ENCODE results near the gene IGSF9B. TPM values are rescaled to one million over a fixed set of nuclear protein-coding genes. Genes with fewer than 3 reads are reported as not detected.

The IGSF9B gene
- total RNA-seq, 1 donor from 2014 or later = 73.6 TPM

DNA sequence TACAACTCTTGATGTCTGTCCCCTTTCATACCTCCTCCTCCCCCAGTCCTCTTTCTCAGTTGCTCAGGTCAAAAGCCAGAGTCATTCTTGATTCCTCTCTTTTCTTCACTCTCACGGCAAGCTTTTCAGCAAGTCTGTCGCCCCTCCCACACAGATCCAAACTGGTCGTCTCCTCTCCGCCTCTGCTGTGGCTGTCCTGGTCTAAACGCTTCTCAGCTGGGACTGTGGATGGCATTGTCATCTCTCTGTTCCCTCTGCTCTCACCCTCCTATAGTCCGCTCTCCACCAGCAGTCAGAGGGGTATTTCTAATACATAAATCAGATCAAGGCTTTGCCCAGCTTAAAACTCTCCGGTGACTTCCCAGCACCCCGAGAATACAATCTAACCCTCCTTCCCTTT is 64.6 kb downstream of the IGSF9B start:
- DNase-seq (ENCODE audit: low spot score) = no peak
- H3K9me3 Mint-ChIP-seq = no peaks in the 10 kb centered on the region
- intact Hi-C loops (cut with micrococcal nuclease) = no loop called here

DNA sequence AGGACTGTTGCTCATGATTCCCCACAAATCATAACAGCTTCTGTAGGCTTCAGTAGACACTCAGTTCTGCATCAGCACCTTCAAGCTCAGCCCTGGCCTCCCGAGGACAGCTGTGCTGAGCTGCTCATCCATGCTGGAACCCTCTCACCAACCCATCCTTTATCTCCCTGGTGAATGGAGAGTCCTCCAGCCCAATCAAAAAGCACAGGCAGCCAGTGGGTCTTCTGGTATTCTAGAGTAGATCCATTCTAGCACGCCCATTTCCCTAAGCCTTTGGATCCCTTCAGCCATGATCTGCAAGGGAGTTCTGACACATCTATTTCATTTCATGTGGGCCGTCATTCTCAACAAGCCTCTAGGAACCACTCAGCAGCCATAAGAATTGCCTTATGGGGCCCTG is 66.9 kb downstream of the IGSF9B start:
- H3K4me1 Mint-ChIP-seq (ENCODE audit: low read depth) = no peaks in the 10 kb centered on the region
- intact Hi-C loops (cut with micrococcal nuclease) = no loop called here
- no peak overlapping the region for H3K27ac Mint-ChIP-seq
- H3K9me3 Mint-ChIP-seq = no peaks in the 10 kb centered on the region
- H3K36me3 Mint-ChIP-seq (ENCODE audit: low read depth) = no peaks in the 10 kb centered on the region
- peaks cover 5% of the 10 kb centered on the region for H3K27me3 Mint-ChIP-seq (ENCODE audit: insufficient read depth)
- H3K4me3 Mint-ChIP-seq = no peak overlapping the region
- no peak for DNase-seq (ENCODE audit: low spot score)

More for the DNA sequence above, 64.6 kb downstream of the IGSF9B start:
- Mint-ChIP-seq H3K36me3 (ENCODE audit: low read depth) (no peaks in the 10 kb centered on the region), H3K4me1 (ENCODE audit: low read depth) (no peaks in the 10 kb centered on the region), H3K4me3 (no peak overlapping the region), H3K27ac (no peak overlapping the region), H3K27me3 (ENCODE audit: insufficient read depth) (peaks cover 3% of the 10 kb centered on the region)

DNA sequence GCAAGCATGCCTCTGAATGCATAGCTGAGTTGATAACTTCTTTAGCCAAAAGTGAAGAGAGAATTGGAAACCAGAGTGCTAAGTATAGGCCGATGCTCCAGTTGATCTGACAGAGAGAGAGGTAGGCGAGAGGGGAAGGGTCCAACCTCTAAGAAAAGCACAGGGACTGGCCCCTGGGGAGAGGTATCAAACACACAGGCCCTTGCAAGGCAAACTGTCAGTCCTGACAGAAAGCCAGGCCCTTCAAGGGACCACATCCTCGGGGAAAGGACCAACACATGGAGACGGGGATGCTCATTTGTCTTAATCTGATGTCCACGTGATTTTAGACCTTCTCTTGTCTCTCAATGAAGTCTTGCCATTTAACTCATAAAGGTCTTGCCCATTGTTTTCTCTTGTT is 67.6 kb downstream of the IGSF9B start:
- Mint-ChIP-seq H3K27me3 (ENCODE audit: insufficient read depth) (peaks cover 5% of the 10 kb centered on the region), H3K27ac (no peak overlapping the region), H3K4me3 (no peak overlapping the region), H3K36me3 (ENCODE audit: low read depth) (no peaks in the 10 kb centered on the region), H3K9me3 (no peaks in the 10 kb centered on the region), H3K4me1 (ENCODE audit: low read depth) (no peaks in the 10 kb centered on the region)
- DNase-seq (ENCODE audit: low spot score) = no peak
- intact Hi-C loops (cut with micrococcal nuclease) = no loop called here

DNA sequence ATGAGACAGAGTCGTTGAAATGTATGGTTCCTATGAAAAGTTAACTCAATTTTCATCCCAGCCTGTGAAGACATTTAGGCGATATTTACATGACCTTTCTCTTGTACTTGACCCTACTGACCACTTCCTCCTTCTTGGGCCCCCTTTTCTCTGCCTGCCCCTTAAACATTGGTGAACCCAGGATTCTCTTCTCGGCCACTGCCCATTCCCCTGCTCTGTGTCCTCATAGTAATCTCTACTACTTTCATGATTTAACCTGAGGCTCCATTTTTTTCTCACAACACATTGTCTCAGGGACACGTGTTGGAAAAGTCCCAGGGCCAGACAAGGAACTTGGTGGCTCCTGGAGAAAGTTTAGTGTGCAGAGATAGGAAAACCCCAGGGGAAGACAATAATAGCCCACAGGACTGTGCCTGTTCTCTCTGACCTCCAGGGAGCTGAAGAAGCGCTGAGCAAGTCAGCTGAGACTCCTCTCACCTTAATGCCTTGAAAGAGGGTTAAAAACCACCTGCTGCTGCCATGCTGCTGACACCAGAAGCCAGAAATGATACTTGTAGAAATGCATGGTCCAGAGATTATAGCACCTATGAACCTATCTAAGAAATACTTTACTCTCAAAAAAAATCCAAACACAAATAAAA is 69.0 kb downstream of the IGSF9B start:
- Mint-ChIP-seq H3K4me1 (ENCODE audit: low read depth) (no peaks in the 10 kb centered on the region), H3K36me3 (ENCODE audit: low read depth) (no peaks in the 10 kb centered on the region), H3K4me3 (no peak overlapping the region), H3K27ac (no peak overlapping the region), H3K9me3 (no peaks in the 10 kb centered on the region), H3K27me3 (ENCODE audit: insufficient read depth) (peaks cover 5% of the 10 kb centered on the region)
- intact Hi-C loops (cut with micrococcal nuclease) = no loop called here
- no peak for DNase-seq (ENCODE audit: low spot score)

DNA sequence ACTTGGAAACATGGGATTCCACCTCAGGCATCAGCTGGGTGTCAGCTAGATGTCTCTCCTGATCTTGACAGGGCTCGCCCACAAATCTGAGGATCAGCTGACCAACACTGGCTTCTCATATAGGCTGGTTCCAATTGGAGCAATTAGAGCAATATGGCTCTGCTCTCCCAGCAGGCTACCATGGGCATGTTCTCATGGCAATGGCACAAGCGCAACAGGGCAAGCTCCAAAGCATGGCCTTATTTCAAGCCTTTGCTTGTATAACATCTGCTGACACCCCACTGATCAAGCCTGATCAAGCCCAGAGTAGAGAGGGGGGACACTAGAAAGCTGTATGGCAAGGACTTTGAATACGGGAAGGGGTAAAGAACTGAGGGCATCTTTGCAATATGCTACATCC is 70.7 kb downstream of the IGSF9B start:
- Mint-ChIP-seq H3K4me3 (no peak overlapping the region), H3K27ac (no peak overlapping the region), H3K27me3 (ENCODE audit: insufficient read depth) (peaks cover 5% of the 10 kb centered on the region), H3K4me1 (ENCODE audit: low read depth) (no peaks in the 10 kb centered on the region), H3K9me3 (peaks cover 7% of the 10 kb centered on the region), H3K36me3 (ENCODE audit: low read depth) (no peaks in the 10 kb centered on the region)
- intact Hi-C loops (cut with micrococcal nuclease) = no loop called here
- no peak for DNase-seq (ENCODE audit: low spot score)

DNA sequence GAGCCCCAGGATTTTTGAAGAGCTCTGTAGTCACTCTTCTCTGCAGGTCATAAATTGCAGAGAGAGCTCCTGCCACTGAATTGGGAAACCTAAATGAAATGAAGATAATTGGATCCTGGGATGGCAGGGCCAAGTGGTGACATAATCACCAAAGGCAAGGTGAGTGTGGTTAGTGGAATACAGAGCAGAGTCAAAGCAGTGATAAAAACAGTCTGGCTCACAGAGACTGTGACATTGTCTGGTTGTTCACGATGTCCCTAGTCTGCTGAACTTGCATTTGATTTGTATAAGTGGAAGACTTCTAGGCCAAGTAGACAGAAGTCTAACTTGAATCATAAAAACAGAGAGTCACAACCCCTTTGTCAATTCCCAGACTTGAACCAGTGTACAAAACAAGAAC is 84.6 kb downstream of the IGSF9B start:
- Mint-ChIP-seq H3K9me3 (no peaks in the 10 kb centered on the region), H3K36me3 (ENCODE audit: low read depth) (no peaks in the 10 kb centered on the region), H3K4me3 (no peak overlapping the region), H3K27me3 (ENCODE audit: insufficient read depth) (peaks cover 24% of the 10 kb centered on the region), H3K4me1 (ENCODE audit: low read depth) (no peaks in the 10 kb centered on the region), H3K27ac (no peak overlapping the region)
- no peak for DNase-seq (ENCODE audit: low spot score)
- intact Hi-C loops (cut with micrococcal nuclease) = no loop called here

DNA sequence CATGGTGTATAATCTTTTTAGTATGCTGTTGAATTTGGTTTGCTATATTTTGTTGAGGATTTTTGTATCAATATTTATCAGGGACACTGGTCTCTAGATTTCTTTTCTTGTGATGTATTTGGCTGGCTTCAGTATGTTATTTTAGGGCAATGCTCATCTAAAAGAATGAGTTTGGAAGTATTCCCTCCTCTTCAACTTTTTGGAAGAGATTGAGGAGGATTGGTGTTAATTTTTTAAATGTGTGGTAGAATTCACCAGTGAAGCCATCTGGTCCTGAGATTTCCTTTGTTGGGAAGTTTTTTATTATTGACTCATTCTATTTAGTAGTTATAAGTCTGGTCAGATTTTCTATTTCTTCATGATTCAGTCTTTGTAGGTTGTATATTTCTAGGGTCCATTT is 89.3 kb downstream of the IGSF9B start:
- Mint-ChIP-seq H3K4me1 (ENCODE audit: low read depth) (no peaks in the 10 kb centered on the region), H3K36me3 (ENCODE audit: low read depth) (no peaks in the 10 kb centered on the region), H3K4me3 (no peak overlapping the region), H3K27me3 (ENCODE audit: insufficient read depth) (peaks cover 16% of the 10 kb centered on the region), H3K9me3 (no peaks in the 10 kb centered on the region), H3K27ac (no peak overlapping the region)
- intact Hi-C loops (cut with micrococcal nuclease) = no loop called here
- no peak for DNase-seq (ENCODE audit: low spot score)

DNA sequence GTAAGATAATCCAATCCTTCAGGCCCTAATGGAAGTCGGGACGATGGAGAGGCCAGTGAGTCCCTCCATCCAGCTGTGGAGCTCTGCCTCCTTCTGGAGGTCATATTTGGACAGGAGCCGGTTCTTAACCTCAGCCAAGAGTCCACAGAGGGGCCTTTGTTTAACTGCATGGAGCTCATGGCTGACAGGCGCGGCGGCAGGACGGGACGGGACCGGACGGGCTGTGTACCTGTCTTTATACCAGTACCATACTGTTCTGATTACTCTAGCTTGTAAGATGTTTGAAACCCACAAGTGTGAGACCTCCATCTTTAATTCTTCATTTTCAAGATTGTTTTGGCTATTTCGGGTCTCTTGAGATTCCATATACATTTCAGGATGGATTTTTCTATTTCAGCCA is 91.3 kb downstream of the IGSF9B start:
- DNase-seq (ENCODE audit: low spot score) = no peak
- Mint-ChIP-seq H3K27ac (no peak overlapping the region), H3K4me1 (ENCODE audit: low read depth) (no peaks in the 10 kb centered on the region), H3K27me3 (ENCODE audit: insufficient read depth) (peaks cover 16% of the 10 kb centered on the region), H3K36me3 (ENCODE audit: low read depth) (no peaks in the 10 kb centered on the region), H3K4me3 (no peak overlapping the region), H3K9me3 (no peaks in the 10 kb centered on the region)
- intact Hi-C loops (cut with micrococcal nuclease) = no loop called here

DNA sequence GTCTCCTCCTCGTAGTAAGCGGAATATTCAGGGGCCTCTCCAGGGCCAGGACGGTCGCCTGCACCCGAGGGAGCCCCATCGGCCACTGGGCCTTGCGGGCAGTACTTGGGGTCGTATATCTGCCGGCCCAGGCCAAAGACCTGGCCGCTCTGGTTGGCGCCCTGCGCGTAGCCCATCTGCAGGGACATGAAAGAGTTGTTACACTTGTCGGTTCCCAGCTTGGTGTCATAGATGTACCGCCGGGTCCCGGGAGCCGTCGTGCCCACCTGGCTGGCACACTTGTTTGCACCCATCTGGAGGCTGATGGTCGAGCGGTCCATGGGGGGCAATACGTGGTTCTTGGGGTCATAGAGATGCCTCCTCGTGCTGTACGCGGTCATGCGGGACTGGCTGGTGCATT is 92.0 kb downstream of the IGSF9B start:
- no peak for DNase-seq (ENCODE audit: low spot score)
- Mint-ChIP-seq H3K27ac (no peak overlapping the region), H3K9me3 (no peaks in the 10 kb centered on the region), H3K36me3 (ENCODE audit: low read depth) (no peaks in the 10 kb centered on the region), H3K4me3 (no peak overlapping the region), H3K27me3 (ENCODE audit: insufficient read depth) (peaks cover 20% of the 10 kb centered on the region), H3K4me1 (ENCODE audit: low read depth) (no peaks in the 10 kb centered on the region)
- intact Hi-C loops (cut with micrococcal nuclease) = no loop called here

DNA sequence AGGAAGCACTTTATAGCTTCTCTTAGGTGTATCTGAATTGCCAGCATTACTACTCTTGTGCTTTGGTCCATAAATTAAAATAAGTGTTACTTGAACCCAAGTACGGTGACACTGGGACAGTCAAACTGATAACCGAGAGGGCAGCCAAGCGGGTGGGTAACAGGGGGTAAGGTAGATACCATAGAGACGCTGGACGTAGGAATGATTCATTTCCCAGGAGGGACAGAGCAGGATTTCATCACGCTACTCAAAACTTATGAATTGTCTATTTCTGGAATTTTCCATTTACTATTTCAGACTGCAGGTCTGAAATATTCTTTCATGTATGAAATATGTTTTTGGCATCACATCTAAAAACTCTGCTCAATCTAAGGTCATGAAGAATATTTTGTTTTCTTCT is 96.6 kb downstream of the IGSF9B start:
- no peak overlapping the region for H3K4me3 Mint-ChIP-seq
- H3K36me3 Mint-ChIP-seq (ENCODE audit: low read depth) = no peaks in the 10 kb centered on the region
- no peak for DNase-seq (ENCODE audit: low spot score)
- intact Hi-C loops (cut with micrococcal nuclease) = no loop called here
- peaks cover 25% of the 10 kb centered on the region for H3K27me3 Mint-ChIP-seq (ENCODE audit: insufficient read depth)
- no peak overlapping the region for H3K27ac Mint-ChIP-seq
- H3K4me1 Mint-ChIP-seq (ENCODE audit: low read depth) = no peaks in the 10 kb centered on the region
- H3K9me3 Mint-ChIP-seq = no peaks in the 10 kb centered on the region

Other genes starting within 250 kb of the IGSF9B start
- gene SPATA19, start 111.5 kb downstream of the IGSF9B start, total RNA-seq = not detected in 2 replicates
- 3.5 and 3.9 TPM in 2 replicates for gene JAM3, start 112.1 kb upstream of the IGSF9B start, total RNA-seq

All from activated T-helper 1 cell treated with anti-CD3 and anti-CD28 coated beads, Interleukin-12 subunit alpha, Interleukin-12 subunit beta, Interleukin-2, Interleukin-4 antibody, amounts not matched to agents 30 ng/mL and 10 ng/mL and 1 ng/mL, durations not matched to agents 14 hours and 24 hours and 36 hours (primary cell).